Spleen (tissue), 11 donors: ENCODE data around the gene TMEM121. TPM values are rescaled to one million over a fixed set of nuclear protein-coding genes. Genes with fewer than 3 reads are reported as not detected.

Experiments
- DNase-seq: peaks from one replicate; pipeline ENCODE4 v3.0.0-alpha.2; 2020
- H3K27ac ChIP-seq, 8 donors: fragments of 200-600 bp; sonication (generic) in 7 of 8; 1 replicate in 4 of 8; 2 replicates in 4 of 8; pipeline versions ENCODE4 v1.5.0 to v1.8.0; 2016 to 2021; ENCODE audit warnings: inconsistent platforms in 4 of 8, mild to moderate bottlenecking in 4 of 8, moderate library complexity in 1 of 8
- H3K27me3 ChIP-seq, 7 donors: fragments of 200-600 bp; sonication (generic) in 6 of 7; replicated peaks in 1 of 7; 1 replicate in 4 of 7; 2 replicates in 3 of 7; pipeline versions ENCODE4 v1.5.0 to v1.8.0; 2016 to 2021; ENCODE audit warnings: inconsistent platforms in 3 of 7, mild to moderate bottlenecking in 1 of 7
- H3K36me3 ChIP-seq, 6 donors: fragments of 200-600 bp; sonication (generic) in 5 of 6; 1 replicate in 4 of 6; 2 replicates in 2 of 6; pipeline versions ENCODE4 v1.5.0 to v1.8.0; 2016 to 2021; ENCODE audit warnings: inconsistent platforms in 2 of 6
- H3K4me1 ChIP-seq, 6 donors: fragments of 200-600 bp; sonication (generic) in 5 of 6; 1 replicate in 3 of 6; 2 replicates in 3 of 6; pipeline versions ENCODE4 v1.5.0 to v1.8.0; 2016 to 2021; ENCODE audit warnings: inconsistent platforms in 3 of 6
- H3K4me3 ChIP-seq, 8 donors: fragments of 200-600 bp; sonication (generic) in 7 of 8; 1 replicate in 4 of 8; 2 replicates in 4 of 8; pipeline versions ENCODE4 v1.5.0 to v1.8.0; 2016 to 2021; ENCODE audit warnings: inconsistent platforms in 4 of 8, mild to moderate bottlenecking in 4 of 8, moderate library complexity in 2 of 8
- H3K9me3 ChIP-seq, 8 donors: fragments of 200-600 bp; sonication (generic) in 7 of 8; 1 replicate in 4 of 8; 2 replicates in 4 of 8; pipeline versions ENCODE4 v1.5.0 to v1.8.0; 2016 to 2021; ENCODE audit warnings: inconsistent platforms in 4 of 8
- POLR2A ChIP-seq, 3 donors: fragments of 450-650 bp; IDR thresholded peaks; one replicate each; pipeline ENCODE4 v1.5.1; 2017; ENCODE audit warnings: antibody characterized with exemption in 3 of 3, mild to moderate bottlenecking in 1 of 3
- POLR2AphosphoS5 ChIP-seq, 3 donors: sonication (generic); formaldehyde crosslinking; IDR thresholded peaks; one replicate each; pipeline ENCODE4 v1.5.1; 2017; ENCODE audit warnings: antibody characterized with exemption in 3 of 3
- WGBS, 5 donors: extraction: QIAGEN DNeasy Blood & Tissue Kit in 3 of 5; methylation state at CpG; one replicate each; pipeline versions ENCODE4 v1.1.5 to v1.1.7; 2013 to 2018; 5-methylcytosine and 5-hydroxymethylcytosine counted together
- intact Hi-C: fragments of 100-400 bp; cut with DNase I; formaldehyde crosslinking; loops from one replicate; pipeline ENCODE4 v1.15.0; 2023; ENCODE audit warnings: low total_unique reads
- polyA plus RNA-seq, 3 donors: library from polyadenylated mRNA; stranded (reverse); fragments of 200-250 nt; gene quantifications; one replicate each; pipeline ENCODE4 v1.2.1, GENCODE V29; 2013
- total RNA-seq, 7 donors: library from RNA; depleted of rRNA in 3 of 7; stranded (reverse); fragments of >200 nt in 3 of 7; fragmentation: NEBNext Ultra II Directional in 4 of 7; extraction: Animal tissue kit (Norgen Biotek cat#: 25700) in 4 of 7; gene quantifications; one replicate each; pipeline versions ENCODE4 v1.1.0 to v1.2.1, GENCODE V29; 2016 to 2021
- TF ChIP-seq, protein P1 (sequence below), 11 experiments: fragments of 200-600 bp in 7 of 11; fragments of 450-650 bp in 4 of 11; sonication (generic) in 4 of 11; IDR thresholded peaks in 8 of 11; conservative IDR thresholded peaks in 3 of 11; 1 replicate in 7 of 11; 2 replicates in 4 of 11; pipeline versions ENCODE4 v1.4.0 to v1.8.0; 2016 to 2021; ENCODE audit warnings: antibody characterized with exemption in 11 of 11, inconsistent platforms in 4 of 11, mild to moderate bottlenecking in 1 of 11
- donor health status: healthy with polysubstance abuse.
- donor health status: DM: no; HTN: no; CAD: no; lungs with moderate emphysema.
- donor health status: DM: no; HTN: no; CAD: no.
- donor health status: Bipolar disorder and iron deficiency.
- donor health status: healthy.
- donor health status: DM: no; HTN: no; CAD: no.
- donor health status: DM: yes; HTN: yes; CAD: no.

Gene TMEM121
- total and polyA plus RNA-seq, 10 donors: 3.3 to 10.4 (median 4.6) TPM

DNA sequence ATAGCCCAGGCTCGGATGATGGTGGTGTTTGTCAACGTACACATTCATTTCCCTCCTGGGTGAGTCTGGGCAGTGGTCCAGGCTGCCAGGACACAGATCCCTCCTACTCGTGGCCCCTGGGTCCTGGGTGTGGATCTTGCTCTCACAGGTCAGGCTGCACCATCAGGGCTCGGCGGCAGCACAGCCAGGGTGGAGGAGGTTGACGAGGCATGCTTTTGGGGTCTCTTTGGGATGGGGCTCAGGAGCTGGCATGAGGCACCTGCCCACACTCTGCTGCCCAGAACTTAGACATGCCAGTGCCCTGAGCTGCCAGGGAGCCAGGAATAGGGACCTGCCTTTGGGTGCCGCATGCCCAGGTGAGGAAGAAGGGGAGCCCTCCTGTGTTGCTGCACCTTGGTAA is 9.7 kb downstream of the TMEM121 start:
- DNase-seq: peak; percentile 70
- Histone ChIP-seq H3K9me3 (no peaks in the 10 kb centered on the region), H3K27ac (no peak overlapping the region), H3K36me3 (no peaks in the 10 kb centered on the region), H3K4me3 (no peak overlapping the region), H3K4me1 (peaks cover 4 to 36% (median 18%) of the 10 kb centered on the region in 6 donors), H3K27me3 (peaks cover 0 to 53% (median 3%) of the 10 kb centered on the region in 7 donors)
- intact Hi-C loops: no loop called here
- WGBS, 5 donors: 81 to 96% (median 88%) methylated on average over 3 to 7 of the region's 7 CpGs
- TF ChIP-seq, protein P1, sequence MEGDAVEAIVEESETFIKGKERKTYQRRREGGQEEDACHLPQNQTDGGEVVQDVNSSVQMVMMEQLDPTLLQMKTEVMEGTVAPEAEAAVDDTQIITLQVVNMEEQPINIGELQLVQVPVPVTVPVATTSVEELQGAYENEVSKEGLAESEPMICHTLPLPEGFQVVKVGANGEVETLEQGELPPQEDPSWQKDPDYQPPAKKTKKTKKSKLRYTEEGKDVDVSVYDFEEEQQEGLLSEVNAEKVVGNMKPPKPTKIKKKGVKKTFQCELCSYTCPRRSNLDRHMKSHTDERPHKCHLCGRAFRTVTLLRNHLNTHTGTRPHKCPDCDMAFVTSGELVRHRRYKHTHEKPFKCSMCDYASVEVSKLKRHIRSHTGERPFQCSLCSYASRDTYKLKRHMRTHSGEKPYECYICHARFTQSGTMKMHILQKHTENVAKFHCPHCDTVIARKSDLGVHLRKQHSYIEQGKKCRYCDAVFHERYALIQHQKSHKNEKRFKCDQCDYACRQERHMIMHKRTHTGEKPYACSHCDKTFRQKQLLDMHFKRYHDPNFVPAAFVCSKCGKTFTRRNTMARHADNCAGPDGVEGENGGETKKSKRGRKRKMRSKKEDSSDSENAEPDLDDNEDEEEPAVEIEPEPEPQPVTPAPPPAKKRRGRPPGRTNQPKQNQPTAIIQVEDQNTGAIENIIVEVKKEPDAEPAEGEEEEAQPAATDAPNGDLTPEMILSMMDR (IDR thresholded peaks at IDR 0.05 in 8 of 11, conservative IDR thresholded peaks at IDR 0.05 in 3 of 11): no peak
- TF ChIP-seq POLR2A (IDR thresholded peaks at IDR 0.05): no peak
- no peak for TF ChIP-seq POLR2AphosphoS5 (IDR thresholded peaks at IDR 0.05)

DNA sequence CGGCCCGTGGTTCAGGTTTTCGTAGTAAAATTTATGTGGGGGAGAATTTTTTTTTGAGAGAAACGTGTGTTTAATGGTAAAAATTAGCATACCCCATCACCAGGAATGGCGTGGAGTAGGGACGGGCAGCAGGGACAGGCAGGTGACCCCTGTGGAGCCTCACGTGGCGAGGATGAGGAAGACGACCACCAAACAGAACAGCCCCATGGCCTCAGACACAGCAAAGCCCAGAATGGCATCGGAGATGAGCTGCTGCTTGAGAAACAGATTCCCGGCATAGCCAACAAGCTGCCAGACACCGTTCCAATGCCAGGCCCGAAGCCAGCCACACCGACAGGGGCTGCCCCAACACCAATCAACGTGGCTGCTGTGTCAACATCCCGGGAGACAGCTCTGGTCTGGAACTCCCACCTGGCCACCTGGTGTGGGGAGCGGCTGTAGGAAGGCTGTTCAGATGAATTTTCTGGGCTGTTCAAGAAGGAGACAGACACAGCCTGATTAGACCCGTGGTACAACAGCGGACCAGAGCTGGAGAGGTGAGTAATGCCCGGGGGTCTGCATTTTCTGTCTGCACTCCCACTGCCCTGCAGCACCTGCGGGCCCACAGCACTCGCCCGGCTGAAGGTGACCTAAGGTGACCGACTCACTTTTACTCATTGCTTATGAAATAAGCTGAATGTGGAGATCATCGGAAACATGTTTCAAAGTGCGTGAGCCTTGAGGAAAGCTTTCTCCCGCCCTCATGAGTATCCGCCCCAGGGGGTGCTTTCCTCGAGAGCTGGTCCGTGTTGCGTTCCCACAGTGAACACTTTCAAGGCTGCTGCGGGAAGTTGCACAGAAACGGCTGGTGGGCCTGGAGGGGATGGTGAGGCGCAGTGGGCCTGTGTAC is 10.6 kb downstream of the TMEM121 start:
- H3K4me1 ChIP-seq: peaks cover 4 to 27% (median 15%) of the 10 kb centered on the region in 6 donors
- TF ChIP-seq POLR2AphosphoS5 (IDR thresholded peaks at IDR 0.05): no peak
- no peak for TF ChIP-seq POLR2A (IDR thresholded peaks at IDR 0.05)
- TF ChIP-seq, protein P1 (IDR thresholded peaks at IDR 0.05 in 8 of 11, conservative IDR thresholded peaks at IDR 0.05 in 3 of 11): no peak
- intact Hi-C loops: no loop called here
- H3K9me3 ChIP-seq: no peaks in the 10 kb centered on the region
- DNase-seq: no peak
- 80 to 87% (median 83%) methylated on average over 33 to 34 of the region's 34 CpGs for WGBS, 5 donors
- H3K27ac ChIP-seq: no peak overlapping the region
- peaks cover 0 to 56% (median 3%) of the 10 kb centered on the region in 7 donors for H3K27me3 ChIP-seq
- H3K4me3 ChIP-seq: no peak overlapping the region
- no peaks in the 10 kb centered on the region for H3K36me3 ChIP-seq

DNA sequence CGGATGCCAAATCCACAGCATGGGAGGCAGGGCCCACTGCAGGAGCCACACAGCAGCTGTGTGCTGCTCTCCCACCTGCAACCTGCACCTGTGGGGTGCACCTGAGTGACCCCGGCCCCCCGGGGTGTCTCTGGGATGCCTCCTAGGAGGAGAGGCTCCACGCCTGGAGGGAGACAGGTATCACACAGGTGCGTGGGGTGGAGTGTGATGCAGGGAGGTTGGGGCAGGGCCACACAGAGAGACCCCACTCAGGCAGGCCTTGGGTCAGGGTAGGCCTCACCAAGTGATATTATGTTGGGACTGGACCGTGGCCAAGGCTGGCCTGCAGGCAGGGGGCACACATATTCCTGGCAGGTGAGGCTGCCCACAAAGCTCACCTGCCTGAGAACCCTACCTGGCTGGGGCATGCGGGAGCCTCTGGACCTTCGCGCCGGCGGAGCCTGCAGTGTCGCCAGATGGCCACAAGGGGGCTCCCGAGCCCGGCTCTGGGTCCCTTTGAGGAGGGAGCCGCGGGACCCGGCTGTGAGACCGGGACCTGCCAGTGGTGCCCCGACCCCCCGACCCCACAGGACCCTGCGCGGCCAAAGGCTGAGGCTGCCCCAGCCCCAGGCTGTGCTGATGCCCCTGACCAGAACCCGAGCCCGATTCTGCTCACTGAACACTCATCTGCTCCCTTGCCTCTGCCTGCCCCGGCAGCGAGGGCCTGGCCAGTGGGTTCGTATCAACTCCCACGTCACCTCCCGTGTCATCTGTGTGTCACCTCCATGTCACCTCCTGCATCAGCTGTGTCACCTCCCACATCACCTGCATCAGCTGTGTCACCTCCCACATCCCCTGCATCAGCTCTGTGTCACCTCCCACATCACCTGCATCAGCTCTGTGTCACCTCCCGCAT is 11.4 kb downstream of the TMEM121 start:
- H3K27me3 ChIP-seq: peaks cover 0 to 56% (median 3%) of the 10 kb centered on the region in 7 donors

More for the DNA sequence above, 11.4 kb downstream of the TMEM121 start:
- Histone ChIP-seq H3K4me1 (peaks cover 0 to 18% (median 7%) of the 10 kb centered on the region in 6 donors), H3K4me3 (peak overlapping the region in 1 of 8 donors; percentile 34), H3K9me3 (peaks cover 0 to 8% (median 5%) of the 10 kb centered on the region in 8 donors), H3K27ac (no peak overlapping the region), H3K36me3 (no peaks in the 10 kb centered on the region)
- intact Hi-C loops: no loop called here
- 23 to 44% (median 32%) methylated on average over 11 to 30 of the region's 30 CpGs for WGBS, 5 donors
- DNase-seq: peak; percentile 93
- TF ChIP-seq, protein P1 (IDR thresholded peaks at IDR 0.05 in 8 of 11, conservative IDR thresholded peaks at IDR 0.05 in 3 of 11): peak; percentile 67 to 99 (median 97)
- TF ChIP-seq POLR2A (IDR thresholded peaks at IDR 0.05): no peak
- TF ChIP-seq POLR2AphosphoS5 (IDR thresholded peaks at IDR 0.05): peak in 1 of 3 donors; percentile 14
